ENCODE results near the gene KLC1. TPM values are rescaled to one million over a fixed set of nuclear protein-coding genes. Genes with fewer than 3 reads are reported as not detected.

KLC1 gene
- polyA plus RNA-seq, 2 of the 4 experiments (the other 2 are of a cell fraction) = 81.8 to 150 TPM

DNA sequence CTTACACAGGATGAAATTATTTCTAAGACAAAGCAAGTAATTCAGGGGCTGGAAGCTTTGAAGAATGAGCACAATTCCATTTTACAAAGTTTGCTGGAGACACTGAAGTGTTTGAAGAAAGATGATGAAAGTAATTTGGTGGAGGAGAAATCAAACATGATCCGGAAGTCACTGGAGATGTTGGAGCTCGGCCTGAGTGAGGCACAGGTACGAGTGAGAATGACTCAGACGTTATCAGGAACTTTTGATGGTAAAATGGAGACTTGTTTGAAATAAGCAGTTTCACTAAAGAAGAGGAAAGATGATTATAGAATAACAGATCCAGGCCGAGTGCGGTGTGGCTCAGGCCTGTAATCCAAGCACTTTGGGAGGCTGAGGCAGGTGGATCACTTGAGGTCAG, 25.6 kb downstream of the KLC1 start:
- Histone ChIP-seq H3K27ac (no peak overlapping the region), H3K9me3 (no peaks in the 10 kb centered on the region), H3K4me3 (no peak overlapping the region), H3K4me2 (no peak overlapping the region), H3K4me1 (peaks cover 10% of the 10 kb centered on the region; the same call in 1 of the 3 replicates)
- CTCF ChIA-PET = no interaction called here
- no peak for ATAC-seq
- POLR2A ChIA-PET = no interaction called here
- 88% methylated on average over 6 of the region's 6 CpGs for WGBS (ENCODE audit: missing lambda C conversion rate)
- no peak for FAIRE-seq
- DNase-seq (ENCODE audit: low read depth in 1 of 2, low spot score in 1 of 2) = no peak
- TF ChIP-seq, protein P1, sequence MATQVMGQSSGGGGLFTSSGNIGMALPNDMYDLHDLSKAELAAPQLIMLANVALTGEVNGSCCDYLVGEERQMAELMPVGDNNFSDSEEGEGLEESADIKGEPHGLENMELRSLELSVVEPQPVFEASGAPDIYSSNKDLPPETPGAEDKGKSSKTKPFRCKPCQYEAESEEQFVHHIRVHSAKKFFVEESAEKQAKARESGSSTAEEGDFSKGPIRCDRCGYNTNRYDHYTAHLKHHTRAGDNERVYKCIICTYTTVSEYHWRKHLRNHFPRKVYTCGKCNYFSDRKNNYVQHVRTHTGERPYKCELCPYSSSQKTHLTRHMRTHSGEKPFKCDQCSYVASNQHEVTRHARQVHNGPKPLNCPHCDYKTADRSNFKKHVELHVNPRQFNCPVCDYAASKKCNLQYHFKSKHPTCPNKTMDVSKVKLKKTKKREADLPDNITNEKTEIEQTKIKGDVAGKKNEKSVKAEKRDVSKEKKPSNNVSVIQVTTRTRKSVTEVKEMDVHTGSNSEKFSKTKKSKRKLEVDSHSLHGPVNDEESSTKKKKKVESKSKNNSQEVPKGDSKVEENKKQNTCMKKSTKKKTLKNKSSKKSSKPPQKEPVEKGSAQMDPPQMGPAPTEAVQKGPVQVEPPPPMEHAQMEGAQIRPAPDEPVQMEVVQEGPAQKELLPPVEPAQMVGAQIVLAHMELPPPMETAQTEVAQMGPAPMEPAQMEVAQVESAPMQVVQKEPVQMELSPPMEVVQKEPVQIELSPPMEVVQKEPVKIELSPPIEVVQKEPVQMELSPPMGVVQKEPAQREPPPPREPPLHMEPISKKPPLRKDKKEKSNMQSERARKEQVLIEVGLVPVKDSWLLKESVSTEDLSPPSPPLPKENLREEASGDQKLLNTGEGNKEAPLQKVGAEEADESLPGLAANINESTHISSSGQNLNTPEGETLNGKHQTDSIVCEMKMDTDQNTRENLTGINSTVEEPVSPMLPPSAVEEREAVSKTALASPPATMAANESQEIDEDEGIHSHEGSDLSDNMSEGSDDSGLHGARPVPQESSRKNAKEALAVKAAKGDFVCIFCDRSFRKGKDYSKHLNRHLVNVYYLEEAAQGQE (IDR thresholded peaks at IDR 0.05) = no peak
- TF ChIP-seq HDAC2 (IDR thresholded peaks at IDR 0.05) (no peak), JUNB (IDR thresholded peaks at IDR 0.05) (no peak), MYC (IDR thresholded peaks at IDR 0.05; ENCODE audit: borderline replicate concordance, low read length) (no peak), EHF (CRISPR knock-in tag; IDR thresholded peaks at IDR 0.05) (no peak), CHD2 (IDR thresholded peaks at IDR 0.05; ENCODE audit: low read length, partially characterized antibody) (no peak), EP300 (IDR thresholded peaks at IDR 0.05) (no peak)
- TF ChIP-seq, protein P2, sequence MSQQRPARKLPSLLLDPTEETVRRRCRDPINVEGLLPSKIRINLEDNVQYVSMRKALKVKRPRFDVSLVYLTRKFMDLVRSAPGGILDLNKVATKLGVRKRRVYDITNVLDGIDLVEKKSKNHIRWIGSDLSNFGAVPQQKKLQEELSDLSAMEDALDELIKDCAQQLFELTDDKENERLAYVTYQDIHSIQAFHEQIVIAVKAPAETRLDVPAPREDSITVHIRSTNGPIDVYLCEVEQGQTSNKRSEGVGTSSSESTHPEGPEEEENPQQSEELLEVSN (IDR thresholded peaks at IDR 0.05; ENCODE audit: borderline replicate concordance, low read depth) = no peak
- TF ChIP-seq, protein P3, sequence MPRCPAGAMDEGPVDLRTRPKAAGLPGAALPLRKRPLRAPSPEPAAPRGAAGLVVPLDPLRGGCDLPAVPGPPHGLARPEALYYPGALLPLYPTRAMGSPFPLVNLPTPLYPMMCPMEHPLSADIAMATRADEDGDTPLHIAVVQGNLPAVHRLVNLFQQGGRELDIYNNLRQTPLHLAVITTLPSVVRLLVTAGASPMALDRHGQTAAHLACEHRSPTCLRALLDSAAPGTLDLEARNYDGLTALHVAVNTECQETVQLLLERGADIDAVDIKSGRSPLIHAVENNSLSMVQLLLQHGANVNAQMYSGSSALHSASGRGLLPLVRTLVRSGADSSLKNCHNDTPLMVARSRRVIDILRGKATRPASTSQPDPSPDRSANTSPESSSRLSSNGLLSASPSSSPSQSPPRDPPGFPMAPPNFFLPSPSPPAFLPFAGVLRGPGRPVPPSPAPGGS (IDR thresholded peaks at IDR 0.05) = no peak

DNA sequence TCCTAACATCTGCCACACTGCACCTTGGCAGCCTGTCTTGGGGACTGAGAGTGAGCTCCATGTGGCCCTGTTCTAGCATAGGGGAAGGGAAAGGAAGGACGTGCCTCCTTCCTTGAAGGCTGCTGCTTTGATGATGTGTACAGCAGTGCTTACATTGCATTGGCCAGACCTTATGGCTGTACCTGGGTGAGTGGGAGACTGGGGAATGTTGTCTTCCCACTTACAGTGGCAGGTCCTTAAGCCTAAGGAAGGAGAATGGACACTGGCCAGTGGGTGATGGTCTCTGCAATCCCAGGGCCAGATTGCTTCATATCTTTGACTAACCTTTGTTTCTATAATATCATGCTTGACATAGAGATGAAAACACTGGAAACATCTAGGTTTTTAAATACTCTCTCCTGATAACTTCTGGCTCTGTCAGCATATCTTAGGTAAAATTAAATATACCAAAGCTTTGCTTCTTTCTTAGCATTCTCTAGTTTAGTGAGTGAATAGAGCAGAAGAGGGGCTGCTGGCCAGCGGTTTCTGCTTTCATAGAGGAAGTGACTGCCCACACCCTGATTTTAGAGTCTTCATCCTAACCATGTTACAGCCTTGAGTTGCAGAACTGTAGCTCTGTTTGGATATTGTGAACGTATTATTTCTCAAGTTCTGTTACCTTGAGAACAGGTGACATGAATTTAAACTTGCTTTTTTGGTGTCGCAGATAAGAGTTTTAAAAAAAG, 27.2 kb downstream of the KLC1 start:
- CTCF ChIA-PET = interaction anchor here (0.6 to 1.1 kb wide), 2 partner anchors 11 to 23 kb away, joined by 3 read pairs; no protein-coding TSS in a partner anchor
- no peak for FAIRE-seq

More for the DNA sequence above, 27.2 kb downstream of the KLC1 start:
- H3K27ac ChIP-seq = no peak overlapping the region
- H3K4me1 ChIP-seq = peaks cover 8% of the 10 kb centered on the region; the same call in 1 of the 3 replicates
- ATAC-seq (peak in 1 of 2 experiments; percentile 24; a peak in 1 of 6 replicates), DNase-seq (ENCODE audit: low read depth in 1 of 2, low spot score in 1 of 2) (no peak)
- WGBS (ENCODE audit: missing lambda C conversion rate) = 90% methylated on average over 4 of the region's 4 CpGs
- POLR2A ChIA-PET = no interaction called here
- no peak for TF ChIP-seq EHMT2 (IDR thresholded peaks at IDR 0.05; ENCODE audit: low read depth)
- no peak for TF ChIP-seq NR3C1 (IDR thresholded peaks at IDR 0.05)
- TF ChIP-seq GATA3 (IDR thresholded peaks at IDR 0.05; ENCODE audit: borderline replicate concordance) = no peak
- TF ChIP-seq, protein P1 (IDR thresholded peaks at IDR 0.05) = no peak
- no peaks in the 10 kb centered on the region for H3K9me3 ChIP-seq
- H3K4me2 ChIP-seq = no peak overlapping the region
- H3K4me3 ChIP-seq = no peak overlapping the region

Measured in A549 (cell line).